ENCODE results near the gene HMX2. TPM values are rescaled to one million over a fixed set of nuclear protein-coding genes. Genes with fewer than 3 reads are reported as not detected.

The HMX2 gene
- total and polyA plus RNA-seq, 2 of the 8 experiments (the other 6 are each of a cell fraction or from before 2014, with no cell fraction given) = 2.0 to 2.7 TPM

- no peak for TF ChIP-seq CHD7 (IDR thresholded peaks at IDR 0.05; ENCODE audit: insufficient replicate concordance, low read length)
- no peak for TF ChIP-seq SP4 (IDR thresholded peaks at IDR 0.05; ENCODE audit: low read length)
Observed at GRCh38 chr10:123126246-123126645, 21.7 kb upstream of the HMX2 start (continued).
